H1 (cell line): Measurements from ENCODE around the gene SLC38A10. TPM values are rescaled to one million over a fixed set of nuclear protein-coding genes. Genes with fewer than 3 reads are reported as not detected.

Source experiments
- CTCF ChIA-PET: fragments of 300-600 bp; sonication (Branson Sonifier 250); formaldehyde crosslinking; loops from one replicate; lab custom pipeline; 2021; ENCODE audit not compliant: partially characterized antibody; lab: Charles Lee
- POLR2A ChIA-PET: fragments of 300-600 bp; sonication (Branson Sonifier 250); formaldehyde crosslinking; loops from one replicate; lab custom pipeline; 2021; ENCODE audit warnings: inconsistent platforms; ENCODE audit not compliant: partially characterized antibody; lab: Charles Lee
- DNase-seq, 2 experiments: peaks; one replicate each; pipeline versions ENCODE4 v3.0.0 to v3.0.0-alpha.2; 2010 to 2022; ENCODE audit warnings: low spot score in 2 of 2, low read depth in 1 of 2, mixed read lengths in 1 of 2
- FAIRE-seq: peaks from 2 replicates; lab custom pipeline; 2011; peaks lifted over from hg19 to GRCh38; lab: Jason Lieb, UNC
- H2AFZ ChIP-seq: 2 replicates; pipeline ENCODE4 v1.8.1; 2012; ENCODE audit warnings: low read length, inconsistent platforms
- H2AK5ac ChIP-seq: 2 replicates; pipeline ENCODE4 v1.6.1; 2013; ENCODE audit warnings: low read depth, low read length
- H2BK120ac ChIP-seq: replicated peaks from 2 replicates; pipeline ENCODE3; 2013; ENCODE audit warnings: low read depth, low read length, inconsistent platforms
- H2BK12ac ChIP-seq: 2 replicates; pipeline ENCODE4 v1.6.1; 2013; ENCODE audit warnings: low read depth, low read length
- H2BK15ac ChIP-seq: 2 replicates; pipeline ENCODE4 v1.6.1; 2013; ENCODE audit warnings: low read length
- H2BK20ac ChIP-seq: 2 replicates; pipeline ENCODE4 v1.6.1; 2013; ENCODE audit warnings: low read length
- H2BK5ac ChIP-seq: 2 replicates; pipeline ENCODE4 v1.6.1; 2013; ENCODE audit warnings: low read depth, low read length
- H3K14ac ChIP-seq: 2 replicates; pipeline ENCODE4 v1.6.1; 2013; ENCODE audit warnings: inconsistent platforms; ENCODE audit not compliant: insufficient read length
- H3K18ac ChIP-seq: 2 replicates; pipeline ENCODE4 v1.6.1; 2013; ENCODE audit warnings: low read length; ENCODE audit errors: extremely low read depth
- H3K23ac ChIP-seq: 2 replicates; pipeline ENCODE4 v1.6.1; 2013; ENCODE audit warnings: inconsistent platforms; ENCODE audit not compliant: insufficient read length
- H3K23me2 ChIP-seq: 2 replicates; pipeline ENCODE4 v1.6.1; 2013; ENCODE audit warnings: low read depth, low read length
- H3K27ac ChIP-seq: 2 replicates; pipeline ENCODE4 v1.6.1; 2011; ENCODE audit warnings: low read depth, low read length, inconsistent platforms
- H3K27me3 ChIP-seq, 4 experiments: replicated peaks in 1 of 4; 1 replicate in 1 of 4; 2 replicates in 3 of 4; pipeline versions ENCODE4 v1.6.1 to v1.8.1; 2011 to 2013; ENCODE audit warnings: low read length in 3 of 4, mild to moderate bottlenecking in 3 of 4, inconsistent platforms in 2 of 4, mixed read lengths in 2 of 4, moderate library complexity in 1 of 4; ENCODE audit not compliant: control insufficient read depth in 3 of 4, insufficient read depth in 3 of 4; ENCODE audit errors: extremely low read depth in 1 of 4
- H3K36me3 ChIP-seq, 4 experiments: 2 replicates each; pipeline versions ENCODE4 v1.6.1 to v1.8.1; 2011 to 2013; ENCODE audit warnings: mild to moderate bottlenecking in 4 of 4, low read length in 3 of 4, moderate library complexity in 2 of 4, control low read depth in 1 of 4, inconsistent platforms in 1 of 4; ENCODE audit not compliant: insufficient read depth in 4 of 4, control insufficient read depth in 2 of 4
- H3K4ac ChIP-seq: replicated peaks from 2 replicates; pipeline ENCODE3; 2013; ENCODE audit warnings: low read length, low read depth, mixed read lengths, inconsistent platforms; ENCODE audit not compliant: insufficient read length
- H3K4me1 ChIP-seq, 4 experiments: replicated peaks in 1 of 4; 1 replicate in 1 of 4; 2 replicates in 3 of 4; pipeline versions ENCODE4 v1.6.1 to v1.8.1; 2011 to 2013; ENCODE audit warnings: low read length in 3 of 4, inconsistent platforms in 2 of 4, mixed read lengths in 1 of 4; ENCODE audit not compliant: insufficient read depth in 4 of 4, control insufficient read depth in 3 of 4
- H3K4me2 ChIP-seq, 2 experiments: 2 replicates each; pipeline versions ENCODE4 v1.6.1 to v1.8.1; 2011 to 2013; ENCODE audit warnings: low read depth in 2 of 2, low read length in 2 of 2, control low read depth in 1 of 2, inconsistent platforms in 1 of 2, mild to moderate bottlenecking in 1 of 2; ENCODE audit not compliant: insufficient read depth in 1 of 2
- H3K4me3 ChIP-seq, 4 experiments: fragments of 200-600, 300-600 bp in 1 of 4; sonication (generic), shearing (Covaris generic), sonication (Bioruptor Twin) in 1 of 4; 2 replicates each; pipeline versions ENCODE4 v1.5.1 to v1.8.1; 2011 to 2016; ENCODE audit warnings: low read length in 4 of 4, low read depth in 3 of 4, control low read depth in 2 of 4, inconsistent platforms in 2 of 4, mild to moderate bottlenecking in 2 of 4, mixed read lengths in 1 of 4, moderate library complexity in 1 of 4; ENCODE audit not compliant: insufficient read depth in 2 of 4; ENCODE audit errors: extremely low read depth in 1 of 4
- H3K56ac ChIP-seq: replicated peaks from 2 replicates; pipeline ENCODE3; 2013; ENCODE audit warnings: low read depth, mild to moderate bottlenecking, mixed read lengths, low read length, inconsistent platforms; ENCODE audit not compliant: insufficient read length
- H3K79me1 ChIP-seq: 2 replicates; pipeline ENCODE4 v1.6.1; 2013; ENCODE audit warnings: low read depth, low read length, control low read depth
- H3K79me2 ChIP-seq, 2 experiments: 2 replicates each; pipeline versions ENCODE4 v1.6.1 to v1.8.1; 2012 to 2013; ENCODE audit warnings: low read length in 2 of 2, mild to moderate bottlenecking in 2 of 2, inconsistent platforms in 1 of 2; ENCODE audit not compliant: insufficient read depth in 2 of 2, control insufficient read depth in 1 of 2
- H3K9ac ChIP-seq, 4 experiments: replicated peaks in 1 of 4; 1 replicate in 1 of 4; 2 replicates in 3 of 4; pipeline versions ENCODE4 v1.6.1 to v1.8.1; 2011 to 2013; ENCODE audit warnings: low read depth in 3 of 4, low read length in 3 of 4, control low read depth in 2 of 4, mild to moderate bottlenecking in 2 of 4, moderate library complexity in 2 of 4, inconsistent platforms in 1 of 4; ENCODE audit errors: extremely low read depth in 1 of 4
- H3K9me3 ChIP-seq, 2 experiments: 2 replicates each; pipeline versions ENCODE4 v1.6.1 to v1.8.1; 2012 to 2013; ENCODE audit warnings: mild to moderate bottlenecking in 2 of 2, moderate library complexity in 2 of 2, control low read depth in 1 of 2, inconsistent platforms in 1 of 2, low read depth in 1 of 2, low read length in 1 of 2, mixed read lengths in 1 of 2; ENCODE audit not compliant: insufficient read depth in 2 of 2
- H4K20me1 ChIP-seq, 2 experiments: replicated peaks in 1 of 2; 2 replicates each; pipeline versions ENCODE3 to v1.8.1; 2011 to 2013; ENCODE audit warnings: inconsistent platforms in 2 of 2, low read length in 2 of 2, mild to moderate bottlenecking in 1 of 2; ENCODE audit not compliant: insufficient read depth in 2 of 2, control insufficient read depth in 1 of 2
- H4K5ac ChIP-seq: 2 replicates; pipeline ENCODE4 v1.6.1; 2013; ENCODE audit warnings: low read length, low read depth, mixed read lengths, inconsistent platforms; ENCODE audit not compliant: insufficient read length
- H4K8ac ChIP-seq: 2 replicates; pipeline ENCODE4 v1.8.0; 2013; ENCODE audit warnings: mild to moderate bottlenecking, moderate library complexity, low read length, inconsistent platforms; ENCODE audit not compliant: insufficient read depth; ENCODE audit errors: extremely low read depth
- H4K91ac ChIP-seq: replicated peaks from 2 replicates; pipeline ENCODE3; 2013; ENCODE audit warnings: low read length, mixed read lengths, inconsistent platforms; ENCODE audit not compliant: insufficient read length
- KDM4A ChIP-seq: IDR thresholded peaks from one replicate; pipeline ENCODE4 v1.7.1; 2012; ENCODE audit warnings: low read depth, mild to moderate bottlenecking, moderate library complexity, low read length, inconsistent platforms; ENCODE audit not compliant: severe bottlenecking
- WGBS, 2 experiments: shearing (Covaris generic) in 1 of 2; methylation state at CpG; one replicate each; pipeline versions ENCODE4 v1.1.6 to v1.1.7; 2013 to 2015; ENCODE audit warnings: low lambda C conversion rate in 2 of 2, mixed read lengths in 2 of 2, inconsistent platforms in 1 of 2, low coverage in 1 of 2, missing lambda C conversion rate in 1 of 2; ENCODE audit not compliant: insufficient replicate concordance in 2 of 2, insufficient coverage in 1 of 2, insufficient read length in 1 of 2; ENCODE audit errors: extremely low coverage in 1 of 2, missing lambda C conversion rate in 1 of 2; 5-methylcytosine and 5-hydroxymethylcytosine counted together
- polyA plus RNA-seq, 7 experiments: library from polyadenylated mRNA; depleted of rRNA in 3 of 7; stranded (reverse) in 5 of 7; unstranded in 2 of 7; fragments of >200 nt in 5 of 7; fragments of 200-250 nt in 2 of 7; gene quantifications; 1 replicate in 5 of 7; 2 replicates in 1 of 7; 4 replicates in 1 of 7; pipeline versions ENCODE4 v1.2.1 to v1.2.3, GENCODE V29; 2011 to 2013; ENCODE audit warnings: missing spikeins in 2 of 7, mixed read lengths in 2 of 7
- total RNA-seq: library from RNA; stranded (reverse); fragmentation: NEBNext Ultra II Directional; extraction: Animal tissue kit (Norgen Biotek cat#: 25700); gene quantifications from 2 replicates; pipeline ENCODE4 v1.2.1, GENCODE V29; 2021

The SLC38A10 gene
- total and polyA plus RNA-seq, 2 of the 8 experiments (the other 6 are each of a cell fraction or from before 2014, with no cell fraction given): 26.4 to 41.0 TPM

DNA sequence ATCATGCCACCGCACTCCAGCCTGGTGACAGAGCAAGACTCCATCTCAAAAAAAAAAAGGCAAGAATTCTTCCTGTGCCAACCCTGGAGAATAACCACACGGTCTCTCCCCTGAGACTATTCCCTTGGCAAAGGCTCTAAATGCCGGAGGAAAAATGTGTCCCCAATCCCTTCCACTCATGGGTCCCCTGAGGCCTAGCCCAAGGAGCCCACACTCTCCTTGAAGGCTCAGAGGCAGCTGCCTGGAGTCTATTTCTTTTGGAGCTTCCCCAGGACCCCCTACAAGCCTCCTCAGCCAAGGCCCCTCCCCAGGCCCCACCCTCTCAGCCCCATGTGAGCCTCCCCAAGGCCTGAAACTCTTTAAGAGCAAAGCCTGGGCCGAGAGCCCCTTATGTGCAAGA is 88.9 kb downstream of the SLC38A10 start:
- no peak overlapping the region for H2BK15ac ChIP-seq
- WGBS, 2 experiments: 100% methylated on average over 4 of the region's 4 CpGs; no CpG with 5 or more reads in 1 of the 2 experiments
- no peaks in the 10 kb centered on the region for H3K27me3 ChIP-seq
- no peaks in the 10 kb centered on the region for H3K79me2 ChIP-seq
- H3K9ac ChIP-seq: no peak overlapping the region
- no peak overlapping the region for H3K23ac ChIP-seq
- peaks cover under 1 to 10% of the 10 kb centered on the region in 2 experiments for H4K20me1 ChIP-seq
- no peak overlapping the region for H3K4me2 ChIP-seq
- no peak overlapping the region for H2BK20ac ChIP-seq
- CTCF ChIA-PET: interaction anchor here (1.1 to 1.3 kb wide), 4 partner anchors 32 to 183 kb away, joined by 3 read pairs; no protein-coding TSS in a partner anchor
- POLR2A ChIA-PET: interaction anchor here (0.6 to 1.2 kb wide), 2 partner anchors 17 to 599 kb away, joined by 3 read pairs; partner anchors contain the start of gene CEP131
- no peak overlapping the region for H3K18ac ChIP-seq
- no peak overlapping the region for H4K5ac ChIP-seq
- H2AK5ac ChIP-seq: no peak overlapping the region
- DNase-seq (no peak), FAIRE-seq (no peak)
- no peaks in the 10 kb centered on the region for H3K9me3 ChIP-seq
- no peaks in the 10 kb centered on the region for H3K4me1 ChIP-seq
- H2BK5ac ChIP-seq: no peak overlapping the region
- no peak overlapping the region for H2AFZ ChIP-seq
- H3K79me1 ChIP-seq: no peaks in the 10 kb centered on the region
- no peak overlapping the region for H3K27ac ChIP-seq
- H3K56ac ChIP-seq: no peak overlapping the region
- TF ChIP-seq KDM4A: no peak
- no peak overlapping the region for H3K4me3 ChIP-seq
- no peak overlapping the region for H2BK12ac ChIP-seq
- no peak overlapping the region for H4K91ac ChIP-seq
- peaks cover 0 to 3% (median 0%) of the 10 kb centered on the region in 4 experiments; a peak in 3 of 8 replicates for H3K36me3 ChIP-seq
- H3K23me2 ChIP-seq: peaks cover 3% of the 10 kb centered on the region; the same call in 1 of the 2 replicates
- H2BK120ac ChIP-seq: no peak overlapping the region
- H4K8ac ChIP-seq: no peak overlapping the region
- H3K4ac ChIP-seq: no peak overlapping the region
- no peak overlapping the region for H3K14ac ChIP-seq
